ENCODE data around the gene SRPK1. TPM values are rescaled to one million over a fixed set of nuclear protein-coding genes. Genes with fewer than 3 reads are reported as not detected.

Gene SRPK1
- total and polyA plus RNA-seq, 2 of the 8 experiments (the other 6 are each of a cell fraction or from before 2014, with no cell fraction given), result 25.7 to 116 TPM

DNA sequence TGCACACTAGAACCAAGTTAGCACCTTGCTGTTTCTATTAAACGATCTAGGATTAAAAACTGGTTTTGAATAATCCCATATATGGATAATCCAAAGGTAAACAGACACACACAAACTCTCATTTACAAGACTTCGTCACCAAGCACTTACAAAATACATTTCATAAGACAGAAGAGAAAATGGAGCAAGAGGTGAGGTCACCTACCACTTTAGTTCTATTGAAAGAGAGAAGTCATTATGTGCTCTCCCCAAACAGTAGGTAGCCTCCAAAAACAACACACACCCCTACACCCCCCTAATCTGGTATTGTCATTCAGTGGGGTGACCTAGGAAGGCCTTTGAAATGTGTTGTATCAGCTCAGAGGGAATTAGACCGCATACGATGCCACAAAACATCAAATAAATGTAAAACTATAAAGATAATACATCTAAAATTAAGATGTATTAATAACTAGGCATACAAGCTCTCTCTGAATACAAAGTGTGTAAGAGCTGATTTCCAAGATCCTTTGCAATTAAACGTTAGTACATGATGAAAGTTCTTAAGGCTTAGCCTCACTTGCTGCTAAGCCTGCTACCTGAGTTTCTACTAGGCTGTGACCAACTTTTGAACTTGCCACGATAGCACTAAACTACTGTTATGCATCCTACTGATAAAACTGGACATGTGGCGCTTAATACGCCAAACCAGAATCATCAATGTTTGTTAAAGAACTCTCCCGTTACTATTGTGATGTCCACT is 1.6 kb downstream of the SRPK1 start (continued):
- TF ChIP-seq, protein P1, sequence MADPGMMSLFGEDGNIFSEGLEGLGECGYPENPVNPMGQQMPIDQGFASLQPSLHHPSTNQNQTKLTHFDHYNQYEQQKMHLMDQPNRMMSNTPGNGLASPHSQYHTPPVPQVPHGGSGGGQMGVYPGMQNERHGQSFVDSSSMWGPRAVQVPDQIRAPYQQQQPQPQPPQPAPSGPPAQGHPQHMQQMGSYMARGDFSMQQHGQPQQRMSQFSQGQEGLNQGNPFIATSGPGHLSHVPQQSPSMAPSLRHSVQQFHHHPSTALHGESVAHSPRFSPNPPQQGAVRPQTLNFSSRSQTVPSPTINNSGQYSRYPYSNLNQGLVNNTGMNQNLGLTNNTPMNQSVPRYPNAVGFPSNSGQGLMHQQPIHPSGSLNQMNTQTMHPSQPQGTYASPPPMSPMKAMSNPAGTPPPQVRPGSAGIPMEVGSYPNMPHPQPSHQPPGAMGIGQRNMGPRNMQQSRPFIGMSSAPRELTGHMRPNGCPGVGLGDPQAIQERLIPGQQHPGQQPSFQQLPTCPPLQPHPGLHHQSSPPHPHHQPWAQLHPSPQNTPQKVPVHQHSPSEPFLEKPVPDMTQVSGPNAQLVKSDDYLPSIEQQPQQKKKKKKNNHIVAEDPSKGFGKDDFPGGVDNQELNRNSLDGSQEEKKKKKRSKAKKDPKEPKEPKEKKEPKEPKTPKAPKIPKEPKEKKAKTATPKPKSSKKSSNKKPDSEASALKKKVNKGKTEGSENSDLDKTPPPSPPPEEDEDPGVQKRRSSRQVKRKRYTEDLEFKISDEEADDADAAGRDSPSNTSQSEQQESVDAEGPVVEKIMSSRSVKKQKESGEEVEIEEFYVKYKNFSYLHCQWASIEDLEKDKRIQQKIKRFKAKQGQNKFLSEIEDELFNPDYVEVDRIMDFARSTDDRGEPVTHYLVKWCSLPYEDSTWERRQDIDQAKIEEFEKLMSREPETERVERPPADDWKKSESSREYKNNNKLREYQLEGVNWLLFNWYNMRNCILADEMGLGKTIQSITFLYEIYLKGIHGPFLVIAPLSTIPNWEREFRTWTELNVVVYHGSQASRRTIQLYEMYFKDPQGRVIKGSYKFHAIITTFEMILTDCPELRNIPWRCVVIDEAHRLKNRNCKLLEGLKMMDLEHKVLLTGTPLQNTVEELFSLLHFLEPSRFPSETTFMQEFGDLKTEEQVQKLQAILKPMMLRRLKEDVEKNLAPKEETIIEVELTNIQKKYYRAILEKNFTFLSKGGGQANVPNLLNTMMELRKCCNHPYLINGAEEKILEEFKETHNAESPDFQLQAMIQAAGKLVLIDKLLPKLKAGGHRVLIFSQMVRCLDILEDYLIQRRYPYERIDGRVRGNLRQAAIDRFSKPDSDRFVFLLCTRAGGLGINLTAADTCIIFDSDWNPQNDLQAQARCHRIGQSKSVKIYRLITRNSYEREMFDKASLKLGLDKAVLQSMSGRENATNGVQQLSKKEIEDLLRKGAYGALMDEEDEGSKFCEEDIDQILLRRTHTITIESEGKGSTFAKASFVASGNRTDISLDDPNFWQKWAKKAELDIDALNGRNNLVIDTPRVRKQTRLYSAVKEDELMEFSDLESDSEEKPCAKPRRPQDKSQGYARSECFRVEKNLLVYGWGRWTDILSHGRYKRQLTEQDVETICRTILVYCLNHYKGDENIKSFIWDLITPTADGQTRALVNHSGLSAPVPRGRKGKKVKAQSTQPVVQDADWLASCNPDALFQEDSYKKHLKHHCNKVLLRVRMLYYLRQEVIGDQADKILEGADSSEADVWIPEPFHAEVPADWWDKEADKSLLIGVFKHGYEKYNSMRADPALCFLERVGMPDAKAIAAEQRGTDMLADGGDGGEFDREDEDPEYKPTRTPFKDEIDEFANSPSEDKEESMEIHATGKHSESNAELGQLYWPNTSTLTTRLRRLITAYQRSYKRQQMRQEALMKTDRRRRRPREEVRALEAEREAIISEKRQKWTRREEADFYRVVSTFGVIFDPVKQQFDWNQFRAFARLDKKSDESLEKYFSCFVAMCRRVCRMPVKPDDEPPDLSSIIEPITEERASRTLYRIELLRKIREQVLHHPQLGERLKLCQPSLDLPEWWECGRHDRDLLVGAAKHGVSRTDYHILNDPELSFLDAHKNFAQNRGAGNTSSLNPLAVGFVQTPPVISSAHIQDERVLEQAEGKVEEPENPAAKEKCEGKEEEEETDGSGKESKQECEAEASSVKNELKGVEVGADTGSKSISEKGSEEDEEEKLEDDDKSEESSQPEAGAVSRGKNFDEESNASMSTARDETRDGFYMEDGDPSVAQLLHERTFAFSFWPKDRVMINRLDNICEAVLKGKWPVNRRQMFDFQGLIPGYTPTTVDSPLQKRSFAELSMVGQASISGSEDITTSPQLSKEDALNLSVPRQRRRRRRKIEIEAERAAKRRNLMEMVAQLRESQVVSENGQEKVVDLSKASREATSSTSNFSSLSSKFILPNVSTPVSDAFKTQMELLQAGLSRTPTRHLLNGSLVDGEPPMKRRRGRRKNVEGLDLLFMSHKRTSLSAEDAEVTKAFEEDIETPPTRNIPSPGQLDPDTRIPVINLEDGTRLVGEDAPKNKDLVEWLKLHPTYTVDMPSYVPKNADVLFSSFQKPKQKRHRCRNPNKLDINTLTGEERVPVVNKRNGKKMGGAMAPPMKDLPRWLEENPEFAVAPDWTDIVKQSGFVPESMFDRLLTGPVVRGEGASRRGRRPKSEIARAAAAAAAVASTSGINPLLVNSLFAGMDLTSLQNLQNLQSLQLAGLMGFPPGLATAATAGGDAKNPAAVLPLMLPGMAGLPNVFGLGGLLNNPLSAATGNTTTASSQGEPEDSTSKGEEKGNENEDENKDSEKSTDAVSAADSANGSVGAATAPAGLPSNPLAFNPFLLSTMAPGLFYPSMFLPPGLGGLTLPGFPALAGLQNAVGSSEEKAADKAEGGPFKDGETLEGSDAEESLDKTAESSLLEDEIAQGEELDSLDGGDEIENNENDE (IDR thresholded peaks at IDR 0.05; ENCODE audit: insufficient replicate concordance, low read length), result peak; percentile 79
- TF ChIP-seq SIRT6 (IDR thresholded peaks at IDR 0.05; ENCODE audit: low read length), result no peak
- no peak for TF ChIP-seq TCF12 (IDR thresholded peaks at IDR 0.05; ENCODE audit: low read depth, low read length)
